ENCODE measurements around the gene PRKAA2. TPM values are rescaled to one million over a fixed set of nuclear protein-coding genes. Genes with fewer than 3 reads are reported as not detected.
"Not testable (repeated sequence)": the region's sequence is repeated elsewhere in the genome, so short reads cannot be mapped to it uniquely, and the experiment has no call there.

The PRKAA2 gene
- total and polyA plus RNA-seq, 2 donors (not counting 3 experiments of a cell fraction or from before 2014, with no cell fraction given), result 0.32 to 1.2 TPM

- DNase-seq (ENCODE audit: low read depth, low spot score); H3K9me1 ChIP-seq (replicated peaks; ENCODE audit: control insufficient read depth, extremely low read depth, insufficient read depth, low read length); H3K27ac ChIP-seq (ENCODE audit: insufficient read depth, low read depth, low read length); H3K4me3 ChIP-seq (replicated peaks in 1 of 3; ENCODE audit: insufficient read depth in 1 of 3, low read depth in 1 of 3, low read length in 3 of 3); H3K79me2 ChIP-seq (ENCODE audit: control insufficient read depth, insufficient read depth, low read length); H2AFZ ChIP-seq (ENCODE audit: low read depth, low read length); H3K4me1 ChIP-seq (ENCODE audit: control insufficient read depth, extremely low read depth, insufficient read depth, low read length); H3K9ac ChIP-seq (replicated peaks; ENCODE audit: extremely low read depth, insufficient read depth, low read length); FAIRE-seq; H4K20me1 ChIP-seq (replicated peaks; ENCODE audit: control insufficient read depth, extremely low read depth, insufficient read depth, low read length); dilution Hi-C loops (cut with MboI; ENCODE audit: extremely low pct_ligation_motif_present, low sequenced_read_pairs); BruUV-seq (replicated peaks); CTCF ChIA-PET; H3K36me3 ChIP-seq (ENCODE audit: control insufficient read depth in 2 of 2, extremely low read depth in 1 of 2, insufficient read depth in 2 of 2, low read length in 2 of 2); H3K9me3 ChIP-seq (replicated peaks; ENCODE audit: control insufficient read depth, insufficient read depth, low read length); H3K27me3 ChIP-seq (ENCODE audit: control insufficient read depth in 2 of 2, insufficient read depth in 2 of 2, low read length in 2 of 2); intact Hi-C loops (cut with micrococcal nuclease); POLR2A ChIA-PET; H3K4me2 ChIP-seq (ENCODE audit: insufficient read depth, low read length): not testable (repeated sequence)
Measured at GRCh38 chr1:56610770-56611169, 34.3 kb upstream of the PRKAA2 start.

DNA sequence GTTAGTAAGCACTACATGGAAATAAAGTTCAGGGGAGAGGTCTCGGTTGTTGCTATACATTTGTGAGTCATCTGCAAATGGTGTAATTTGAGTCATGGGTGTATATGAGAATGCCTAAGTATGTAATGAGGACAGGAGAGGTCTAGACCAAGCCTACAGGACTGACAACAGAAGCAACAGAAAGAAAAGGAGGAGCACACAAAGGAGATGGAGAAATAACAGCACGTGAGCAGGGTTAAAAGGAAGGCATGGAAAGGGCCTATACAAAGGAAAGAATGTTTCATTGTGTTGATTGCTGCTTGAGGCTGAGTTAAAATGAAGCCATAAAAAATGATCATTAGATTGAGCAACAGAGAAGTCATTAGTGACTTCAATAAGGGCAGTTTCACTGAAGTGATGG, 28.0 kb upstream of the PRKAA2 start:
- no peaks in the 10 kb centered on the region for H3K79me2 ChIP-seq (ENCODE audit: control insufficient read depth, insufficient read depth, low read length)
- H3K4me3 ChIP-seq (replicated peaks in 1 of 3; ENCODE audit: insufficient read depth in 1 of 3, low read depth in 1 of 3, low read length in 3 of 3), result no peak overlapping the region
- CTCF ChIA-PET, result no interaction called here
- H3K27ac ChIP-seq (ENCODE audit: insufficient read depth, low read depth, low read length), result no peak overlapping the region
- H3K4me2 ChIP-seq (ENCODE audit: insufficient read depth, low read length), result no peak overlapping the region
- no TSS peak for BruUV-seq (replicated peaks)
- no peaks in the 10 kb centered on the region for H3K36me3 ChIP-seq (ENCODE audit: control insufficient read depth in 2 of 2, extremely low read depth in 1 of 2, insufficient read depth in 2 of 2, low read length in 2 of 2)
- TF ChIP-seq POLR2A (IDR thresholded peaks at IDR 0.05; ENCODE audit: low read depth, low read length) (no peak), JUN (IDR thresholded peaks at IDR 0.05; ENCODE audit: borderline replicate concordance, insufficient read depth, insufficient read length, low read depth) (no peak), GATA2 (IDR thresholded peaks at IDR 0.05; ENCODE audit: insufficient read depth, insufficient read length, low read depth, low read length) (no peak), CTCF (IDR thresholded peaks at IDR 0.05; ENCODE audit: extremely low read depth in 1 of 2, insufficient read depth in 1 of 2, low read depth in 1 of 2, low read length in 2 of 2) (no peak), MYC (IDR thresholded peaks at IDR 0.05; ENCODE audit: low read depth, low read length) (no peak), FOS (IDR thresholded peaks at IDR 0.05; ENCODE audit: borderline replicate concordance, insufficient read depth, low read length) (no peak), EZH2 (IDR thresholded peaks at IDR 0.05; ENCODE audit: borderline replicate concordance, low read depth, low read length, severe bottlenecking) (no peak), POLR2AphosphoS5 (IDR thresholded peaks at IDR 0.05; ENCODE audit: insufficient read depth, low read depth, low read length) (no peak)
- TF ChIP-seq, protein P1, sequence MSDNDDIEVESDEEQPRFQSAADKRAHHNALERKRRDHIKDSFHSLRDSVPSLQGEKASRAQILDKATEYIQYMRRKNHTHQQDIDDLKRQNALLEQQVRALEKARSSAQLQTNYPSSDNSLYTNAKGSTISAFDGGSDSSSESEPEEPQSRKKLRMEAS (IDR thresholded peaks at IDR 0.05; ENCODE audit: insufficient read depth, insufficient read length), result no peak
- H3K27me3 ChIP-seq (ENCODE audit: control insufficient read depth in 2 of 2, insufficient read depth in 2 of 2, low read length in 2 of 2), result no peaks in the 10 kb centered on the region
- no peak for FAIRE-seq
- dilution Hi-C loops (cut with MboI; ENCODE audit: extremely low pct_ligation_motif_present, low sequenced_read_pairs) (no loop called here), intact Hi-C loops (cut with micrococcal nuclease) (no loop called here)
- H2AFZ ChIP-seq (ENCODE audit: low read depth, low read length), result no peak overlapping the region
- H3K9me3 ChIP-seq (replicated peaks; ENCODE audit: control insufficient read depth, insufficient read depth, low read length), result no peaks in the 10 kb centered on the region
- H3K4me1 ChIP-seq (ENCODE audit: control insufficient read depth, extremely low read depth, insufficient read depth, low read length), result no peaks in the 10 kb centered on the region
- no peaks in the 10 kb centered on the region for H3K9me1 ChIP-seq (replicated peaks; ENCODE audit: control insufficient read depth, extremely low read depth, insufficient read depth, low read length)
- POLR2A ChIA-PET, result no interaction called here
- no peak for DNase-seq (ENCODE audit: low read depth, low spot score)
- H4K20me1 ChIP-seq (replicated peaks; ENCODE audit: control insufficient read depth, extremely low read depth, insufficient read depth, low read length), result no peaks in the 10 kb centered on the region
- H3K9ac ChIP-seq (replicated peaks; ENCODE audit: extremely low read depth, insufficient read depth, low read length), result no peak overlapping the region
